GM12872 (cell line): ENCODE results near the gene OSBPL2.

ENCODE experiments used
- CTCF ChIP-seq: IDR thresholded peaks from 3 replicates; pipeline ENCODE4 v1.5.1; 2011; ENCODE audit warnings: low read depth, mild to moderate bottlenecking, low read length, moderate library complexity; ENCODE audit not compliant: insufficient read depth

The OSBPL2 gene

GRCh38 chr20:62320581-62321354 lies 82.4 kb downstream of the OSBPL2 start:
- TF ChIP-seq CTCF, result no peak

- TF ChIP-seq CTCF, result no peak
These were observed 83.2 kb downstream of the OSBPL2 start for GRCh38 chr20:62321521-62321948.

- TF ChIP-seq CTCF, result no peak
These were observed 83.7 kb downstream of the OSBPL2 start for GRCh38 chr20:62321975-62322374.

GRCh38 chr20:62322492-62323041 lies 84.2 kb downstream of the OSBPL2 start:
- no peak for TF ChIP-seq CTCF

GRCh38 chr20:62323146-62323979 lies 85.0 kb downstream of the OSBPL2 start:
- TF ChIP-seq CTCF, result no peak

GRCh38 chr20:62323980-62324906 lies 85.9 kb downstream of the OSBPL2 start:
- TF ChIP-seq CTCF, result no peak
